HEK293T (cell line): ENCODE results near the gene VAV3.

Experiments used
- CTCF ChIA-PET: fragments of 350-600 bp; formaldehyde crosslinking; extraction: SDS; loops from one replicate; lab custom pipeline; 2021; ENCODE audit warnings: antibody characterized with exemption, inconsistent platforms; lab: Yijun Ruan, JAX
- POLR2A ChIA-PET: fragments of 350-600 bp; formaldehyde crosslinking; extraction: SDS; loops from one replicate; lab custom pipeline; 2020; ENCODE audit warnings: antibody characterized with exemption, inconsistent platforms; lab: Yijun Ruan, JAX
- DNase-seq: peaks from one replicate; pipeline ENCODE4 v3.0.0; 2012; ENCODE audit warnings: mixed read lengths; ENCODE audit errors: extremely low spot score
- ARNT ChIP-seq: fragments of 450-650 bp; IDR thresholded peaks from 2 replicates; pipeline ENCODE4 v1.6.1; 2017; ENCODE audit warnings: mild to moderate bottlenecking
- BHLHE40 ChIP-seq: fragments of 450-650 bp; IDR thresholded peaks from 2 replicates; pipeline ENCODE4 v1.6.1; 2016; ENCODE audit warnings: mild to moderate bottlenecking, moderate library complexity, borderline replicate concordance
- CTBP1 ChIP-seq: fragments of 450-650 bp; IDR thresholded peaks from 2 replicates; pipeline ENCODE4 v1.6.1; 2016; ENCODE audit warnings: borderline replicate concordance
- ELF4 ChIP-seq: fragments of 450-650 bp; IDR thresholded peaks from 2 replicates; pipeline ENCODE4 v1.6.1; 2017; ENCODE audit warnings: antibody characterized with exemption
- FOXA1 ChIP-seq: fragments of 450-650 bp; IDR thresholded peaks from 2 replicates; pipeline ENCODE4 v1.6.1; 2016; ENCODE audit warnings: mild to moderate bottlenecking
- FOXK2 ChIP-seq: fragments of 450-650 bp; IDR thresholded peaks from 2 replicates; pipeline ENCODE4 v1.6.1; 2016; ENCODE audit warnings: mild to moderate bottlenecking
- FOXM1 ChIP-seq: fragments of 450-650 bp; IDR thresholded peaks from 2 replicates; pipeline ENCODE4 v1.6.1; 2017; ENCODE audit warnings: mild to moderate bottlenecking, borderline replicate concordance
- HDGF ChIP-seq: fragments of 450-650 bp; IDR thresholded peaks from 2 replicates; pipeline ENCODE4 v1.6.1; 2017; ENCODE audit warnings: antibody characterized with exemption, borderline replicate concordance
- L3MBTL2 ChIP-seq: fragments of 450-650 bp; conservative IDR thresholded peaks from 2 replicates; pipeline ENCODE4 v1.6.1; 2016; ENCODE audit warnings: mild to moderate bottlenecking
- LEF1 ChIP-seq: fragments of 450-650 bp; IDR thresholded peaks from 2 replicates; pipeline ENCODE4 v1.6.1; 2017; ENCODE audit warnings: mild to moderate bottlenecking, borderline replicate concordance
- NFRKB ChIP-seq: fragments of 450-650 bp; IDR thresholded peaks from 2 replicates; pipeline ENCODE4 v1.6.1; 2016; ENCODE audit warnings: mild to moderate bottlenecking, moderate library complexity
- SP1 ChIP-seq: fragments of 450-650 bp; IDR thresholded peaks from 2 replicates; pipeline ENCODE4 v1.6.1; 2017
- SUZ12 ChIP-seq: fragments of 450-650 bp; IDR thresholded peaks from 2 replicates; pipeline ENCODE4 v1.6.1; 2016; ENCODE audit warnings: mild to moderate bottlenecking
- TARDBP ChIP-seq: fragments of 450-650 bp; IDR thresholded peaks from 2 replicates; pipeline ENCODE4 v1.6.1; 2016
- ZNF384 ChIP-seq: fragments of 450-650 bp; IDR thresholded peaks from 2 replicates; pipeline ENCODE4 v1.6.1; 2016
- TF ChIP-seq, protein P1 (sequence below): fragments of 450-650 bp; IDR thresholded peaks from 2 replicates; pipeline ENCODE4 v1.6.1; 2016

Gene VAV3

GRCh38 chr1:107889524-107889923, 75.5 kb downstream of the VAV3 start:
- no peak for TF ChIP-seq FOXM1
- TF ChIP-seq FOXK2, result no peak
- ChIA-PET CTCF (interaction anchor here (0.6 kb wide), 1 partner anchor 11 kb away, joined by 4 read pairs; no protein-coding TSS in a partner anchor), POLR2A (no interaction called here)
- DNase-seq, result no peak

DNA sequence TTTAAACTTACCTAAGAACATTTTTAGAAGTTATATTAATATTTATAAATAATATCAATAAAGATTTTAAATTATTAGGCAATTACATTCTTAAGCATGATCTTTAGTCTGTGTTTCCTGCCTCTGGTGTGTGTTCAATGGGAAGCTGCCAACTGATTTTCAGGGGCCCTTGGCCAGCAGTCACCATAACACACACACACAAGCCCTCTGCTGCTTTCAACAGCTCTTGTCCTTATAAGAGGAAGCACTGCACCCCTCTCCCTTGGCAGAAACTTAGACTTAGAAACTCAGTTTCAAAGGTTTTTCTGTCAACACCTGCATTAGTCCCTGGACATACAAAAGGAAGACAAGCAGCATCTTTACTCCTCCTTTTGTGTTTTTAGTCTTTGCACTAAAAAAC, 81.4 kb downstream of the VAV3 start:
- DNase-seq, result no peak
- ChIA-PET CTCF (no interaction called here), POLR2A (no interaction called here)
- no peak for TF ChIP-seq ELF4
- TF ChIP-seq ARNT, result no peak
- no peak for TF ChIP-seq LEF1
- TF ChIP-seq TARDBP, result no peak
- TF ChIP-seq, protein P1, sequence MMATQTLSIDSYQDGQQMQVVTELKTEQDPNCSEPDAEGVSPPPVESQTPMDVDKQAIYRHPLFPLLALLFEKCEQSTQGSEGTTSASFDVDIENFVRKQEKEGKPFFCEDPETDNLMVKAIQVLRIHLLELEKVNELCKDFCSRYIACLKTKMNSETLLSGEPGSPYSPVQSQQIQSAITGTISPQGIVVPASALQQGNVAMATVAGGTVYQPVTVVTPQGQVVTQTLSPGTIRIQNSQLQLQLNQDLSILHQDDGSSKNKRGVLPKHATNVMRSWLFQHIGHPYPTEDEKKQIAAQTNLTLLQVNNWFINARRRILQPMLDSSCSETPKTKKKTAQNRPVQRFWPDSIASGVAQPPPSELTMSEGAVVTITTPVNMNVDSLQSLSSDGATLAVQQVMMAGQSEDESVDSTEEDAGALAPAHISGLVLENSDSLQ, result no peak
- no peak for TF ChIP-seq FOXA1
- no peak for TF ChIP-seq SP1
- no peak for TF ChIP-seq NFRKB
- TF ChIP-seq FOXK2, result no peak
- no peak for TF ChIP-seq HDGF
- no peak for TF ChIP-seq ZNF384
- no peak for TF ChIP-seq SUZ12
- TF ChIP-seq CTBP1, result no peak
- no peak for TF ChIP-seq L3MBTL2
- no peak for TF ChIP-seq FOXM1
- no peak for TF ChIP-seq BHLHE40

DNA sequence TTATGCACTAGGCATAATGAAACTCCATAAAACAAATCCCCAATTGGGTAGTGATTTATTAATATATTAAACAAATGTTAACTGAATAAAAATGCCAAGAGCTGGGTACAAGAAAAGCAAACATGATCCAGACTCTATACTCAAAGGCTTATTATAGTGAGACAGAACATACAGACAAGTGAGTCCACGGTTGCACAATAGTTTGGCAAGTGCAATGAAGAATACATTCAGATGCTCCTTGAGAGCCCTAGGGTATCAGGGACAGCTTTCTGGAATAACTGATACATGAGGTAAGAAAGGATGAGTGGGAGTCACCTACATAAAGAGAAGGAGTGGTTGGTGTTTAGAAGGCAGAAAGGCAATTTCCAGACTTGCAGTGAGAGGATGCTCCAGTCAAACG, 85.1 kb downstream of the VAV3 start:
- CTCF ChIA-PET, result no interaction called here

DNA sequence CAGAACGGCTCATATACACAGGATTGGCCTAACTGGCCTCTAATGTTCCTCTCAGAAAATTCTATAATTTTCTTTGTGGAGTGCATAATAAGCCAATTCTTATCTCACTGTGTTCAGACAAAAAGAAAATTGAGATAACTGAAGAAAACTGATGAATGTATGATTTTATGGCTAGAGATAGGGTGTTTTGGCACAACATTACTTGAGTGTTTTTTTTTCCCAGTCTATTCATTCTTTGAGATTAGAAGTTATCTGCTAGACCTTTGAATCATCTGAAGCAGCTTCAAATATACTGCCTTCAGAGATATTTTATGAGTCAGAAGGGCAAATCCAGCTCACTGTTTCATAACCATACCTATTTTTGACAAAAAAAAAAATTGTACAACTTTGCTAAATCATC, 85.6 kb downstream of the VAV3 start:
- ChIA-PET POLR2A (no interaction called here), CTCF (interaction anchor here (0.7 kb wide), 1 partner anchor 246 kb away, joined by 5 read pairs; no protein-coding TSS in a partner anchor)
- DNase-seq, result no peak
- no peak for TF ChIP-seq FOXA1
- TF ChIP-seq, protein P1, result no peak
- no peak for TF ChIP-seq NFRKB
- TF ChIP-seq TARDBP, result no peak
- TF ChIP-seq HDGF, result no peak
- TF ChIP-seq SP1, result no peak
- no peak for TF ChIP-seq FOXK2
- no peak for TF ChIP-seq ZNF384
- TF ChIP-seq CTBP1, result no peak
- TF ChIP-seq SUZ12, result no peak

More for the DNA sequence above, 85.1 kb downstream of the VAV3 start:
- TF ChIP-seq ZNF384 (no peak), CTBP1 (no peak), BHLHE40 (no peak), FOXK2 (no peak), SUZ12 (no peak), HDGF (no peak), NFRKB (no peak)
- TF ChIP-seq, protein P1, result no peak
- POLR2A ChIA-PET, result no interaction called here
- DNase-seq, result no peak

- no peak for TF ChIP-seq HDGF
- TF ChIP-seq FOXA1, result no peak
- no peak for TF ChIP-seq ARNT
- no peak for TF ChIP-seq TARDBP
- no peak for TF ChIP-seq L3MBTL2
- no peak for TF ChIP-seq SP1
- no peak for TF ChIP-seq NFRKB
- no peak for TF ChIP-seq FOXK2
- no peak for TF ChIP-seq ZNF384
- TF ChIP-seq LEF1, result no peak
- TF ChIP-seq ELF4, result no peak
- no peak for TF ChIP-seq SUZ12
- no peak for TF ChIP-seq CTBP1
- ChIA-PET CTCF (no interaction called here), POLR2A (no interaction called here)
- no peak for DNase-seq
These were observed 87.2 kb downstream of the VAV3 start for GRCh38 chr1:107877745-107878144.

DNA sequence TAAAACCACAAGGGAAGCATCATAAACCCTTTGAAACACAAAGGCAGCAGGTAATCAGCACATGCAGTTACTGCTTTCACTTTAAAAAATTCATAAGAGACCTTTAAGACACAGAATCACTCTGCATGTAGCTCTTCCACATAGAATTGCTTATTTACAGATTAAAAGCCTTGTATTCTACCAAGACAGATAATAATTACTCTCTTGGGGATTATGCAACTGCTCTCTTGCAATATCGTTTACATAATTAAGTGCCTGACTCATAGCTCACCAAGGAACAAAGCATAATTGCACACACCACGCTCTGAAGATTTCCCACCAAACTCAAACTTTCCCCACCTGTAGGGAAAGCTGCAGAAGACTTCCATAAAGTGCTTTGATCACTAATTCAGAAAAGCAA, 87.9 kb downstream of the VAV3 start:
- no peak for DNase-seq
- ChIA-PET POLR2A (no interaction called here), CTCF (interaction anchor here (0.5 kb wide), 1 partner anchor 51 kb away, joined by 3 read pairs; no protein-coding TSS in a partner anchor)
- TF ChIP-seq SUZ12 (no peak), NFRKB (no peak), FOXK2 (no peak), SP1 (no peak), ARNT (no peak), L3MBTL2 (no peak)

DNA sequence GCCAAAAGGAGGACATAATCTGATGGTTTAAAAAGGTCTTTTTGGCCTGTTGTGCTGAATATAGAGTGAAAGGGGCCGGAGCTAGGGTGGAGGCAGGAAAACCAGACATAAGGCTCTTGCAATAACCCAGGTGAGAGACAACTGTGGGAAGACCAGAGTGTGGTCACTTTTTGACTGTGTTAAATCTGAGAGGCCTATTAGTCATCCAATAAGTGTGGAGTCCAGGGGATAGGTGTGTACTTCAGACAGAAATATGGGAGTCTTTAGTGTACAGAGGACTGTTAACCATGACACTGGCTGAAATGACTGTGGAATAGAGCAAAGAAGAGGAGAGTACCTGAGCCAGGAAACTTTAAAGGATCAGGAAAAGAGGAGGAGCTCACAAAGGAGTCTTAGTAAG, 89.3 kb downstream of the VAV3 start:
- DNase-seq, result no peak
- ChIA-PET CTCF (no interaction called here), POLR2A (no interaction called here)
- TF ChIP-seq HDGF (no peak), ZNF384 (no peak), CTBP1 (no peak), FOXK2 (no peak), LEF1 (no peak), L3MBTL2 (no peak), TARDBP (no peak), NFRKB (no peak), SP1 (no peak), FOXA1 (no peak), ELF4 (no peak), FOXM1 (no peak), BHLHE40 (no peak), SUZ12 (no peak), ARNT (no peak)
- TF ChIP-seq, protein P1, result no peak
